IPS-18a (cell line): ENCODE data around the gene OR51V1.
"Not testable (repeated sequence)": the region's sequence is repeated elsewhere in the genome, so short reads cannot be mapped to it uniquely, and the experiment has no call there.

Experiments
- H3K27ac ChIP-seq: one replicate; pipeline ENCODE4 v1.5.1; 2013; ENCODE audit warnings: low read length
- H3K27me3 ChIP-seq: one replicate; pipeline ENCODE4 v1.6.1; 2013; ENCODE audit warnings: mild to moderate bottlenecking, low read length; ENCODE audit not compliant: control insufficient read depth, insufficient read depth
- H3K36me3 ChIP-seq: one replicate; pipeline ENCODE4 v1.6.1; 2013; ENCODE audit warnings: low read depth, low read length; ENCODE audit not compliant: control insufficient read depth
- H3K4me1 ChIP-seq: one replicate; pipeline ENCODE4 v1.6.1; 2013; ENCODE audit warnings: low read depth, low read length; ENCODE audit not compliant: control insufficient read depth
- H3K4me3 ChIP-seq: one replicate; pipeline ENCODE4 v1.5.1; 2013; ENCODE audit warnings: low read length
- H3K9ac ChIP-seq: one replicate; pipeline ENCODE4 v1.6.1; 2013; ENCODE audit warnings: mild to moderate bottlenecking, low read length, moderate library complexity
- H3K9me3 ChIP-seq: one replicate; pipeline ENCODE4 v1.6.1; 2013; ENCODE audit warnings: low read depth, low read length; ENCODE audit not compliant: control insufficient read depth

OR51V1 gene

GRCh38 chr11:5160217-5160616 is 40.3 kb downstream of the OR51V1 start:
- not testable (repeated sequence) for H3K27me3 ChIP-seq, H3K36me3 ChIP-seq, H3K4me1 ChIP-seq, H3K27ac ChIP-seq, H3K4me3 ChIP-seq, H3K9ac ChIP-seq, H3K9me3 ChIP-seq

GRCh38 chr11:5159806-5160205 is 40.7 kb downstream of the OR51V1 start:
- Histone ChIP-seq H3K27me3 (no peaks in the 10 kb centered on the region), H3K27ac (no peak overlapping the region), H3K4me3 (no peak overlapping the region), H3K36me3 (no peaks in the 10 kb centered on the region), H3K9me3 (no peaks in the 10 kb centered on the region), H3K4me1 (no peaks in the 10 kb centered on the region), H3K9ac (no peak overlapping the region)

GRCh38 chr11:5154657-5155056 is 45.8 kb downstream of the OR51V1 start, which contains the start of gene OR52A1:
TSS of gene OR52A1 (minus strand) at chr11:5154757. CDS start at chr11:5152369, 2,388 bp downstream.
- no peak within 1 kb of the TSS for H3K9ac ChIP-seq
- no peaks in the 10 kb centered on the region for H3K4me1 ChIP-seq
- no peak within 1 kb of the TSS for H3K4me3 ChIP-seq
- no peaks in the 10 kb centered on the region for H3K9me3 ChIP-seq
- no peaks in the 10 kb centered on the region for H3K36me3 ChIP-seq
- H3K27me3 ChIP-seq, result no peaks in the 10 kb centered on the region
- H3K27ac ChIP-seq, result no peak within 1 kb of the TSS

GRCh38 chr11:5153574-5154431 is 46.7 kb downstream of the OR51V1 start:
- Histone ChIP-seq H3K4me1 (no peaks in the 10 kb centered on the region), H3K27ac (no peak overlapping the region), H3K9ac (no peak overlapping the region), H3K36me3 (no peaks in the 10 kb centered on the region), H3K27me3 (no peaks in the 10 kb centered on the region), H3K4me3 (no peak overlapping the region), H3K9me3 (no peaks in the 10 kb centered on the region)

- H3K36me3 ChIP-seq, result no peaks in the 10 kb centered on the region
- H3K9me3 ChIP-seq, result no peaks in the 10 kb centered on the region
- no peak overlapping the region for H3K9ac ChIP-seq
- H3K27ac ChIP-seq, result no peak overlapping the region
- no peaks in the 10 kb centered on the region for H3K4me1 ChIP-seq
- no peaks in the 10 kb centered on the region for H3K27me3 ChIP-seq
- no peak overlapping the region for H3K4me3 ChIP-seq
Measured at GRCh38 chr11:5151713-5152153, 48.7 kb downstream of the OR51V1 start.
